GM21360 (cell line): ENCODE measurements around the gene RPLP2.

ENCODE experiments used
- ATAC-seq: cut with Tn5 transposase; IDR thresholded peaks from one replicate; pipeline ENCODE4 v1.9.1; 2021; ENCODE audit warnings: mild to moderate bottlenecking, moderate library complexity; ENCODE audit not compliant: unreplicated experiment

RPLP2 gene

DNA sequence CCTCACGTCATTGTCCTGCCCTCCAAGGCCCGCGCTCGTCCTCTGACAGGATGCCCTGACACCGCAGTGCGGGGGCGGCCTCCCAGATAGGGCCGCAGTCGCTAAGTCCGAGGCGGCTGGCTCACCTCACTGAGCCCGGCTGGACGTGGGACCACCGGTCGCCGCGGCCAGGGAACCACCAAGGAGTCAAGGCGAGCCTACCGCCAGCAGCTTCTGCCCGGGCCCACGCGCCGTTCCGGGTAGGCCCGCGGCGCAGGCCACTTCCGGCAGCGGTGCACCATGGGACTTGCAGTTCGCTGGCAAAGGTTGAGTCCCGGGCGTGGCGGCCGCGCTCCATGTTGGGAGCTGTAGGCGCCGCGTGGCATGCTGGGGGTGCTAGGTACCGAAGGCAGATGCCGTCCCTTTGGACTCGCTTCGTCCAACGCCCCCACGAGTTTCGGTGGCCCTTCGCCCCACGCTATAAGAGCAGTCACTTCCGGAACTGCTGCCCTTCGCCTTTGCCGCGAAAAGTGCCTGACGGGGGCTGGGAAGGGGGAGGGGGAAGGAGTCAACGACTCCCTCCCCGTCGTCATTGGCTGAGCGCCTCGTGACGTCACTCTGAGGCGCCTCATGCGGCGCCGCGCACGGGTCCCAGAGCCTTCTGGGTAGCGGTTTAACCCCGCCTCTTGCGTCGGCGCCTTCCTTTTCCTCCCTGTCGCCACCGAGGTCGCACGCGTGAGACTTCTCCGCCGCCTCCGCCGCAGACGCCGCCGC lies at the start of gene RPLP2:
Gene RPLP2 (plus strand): TSS at position 681 of the 753 bp plus-strand sequence. CDS start 268 bp downstream, outside the sequence.
- ATAC-seq = peak; percentile 68

DNA sequence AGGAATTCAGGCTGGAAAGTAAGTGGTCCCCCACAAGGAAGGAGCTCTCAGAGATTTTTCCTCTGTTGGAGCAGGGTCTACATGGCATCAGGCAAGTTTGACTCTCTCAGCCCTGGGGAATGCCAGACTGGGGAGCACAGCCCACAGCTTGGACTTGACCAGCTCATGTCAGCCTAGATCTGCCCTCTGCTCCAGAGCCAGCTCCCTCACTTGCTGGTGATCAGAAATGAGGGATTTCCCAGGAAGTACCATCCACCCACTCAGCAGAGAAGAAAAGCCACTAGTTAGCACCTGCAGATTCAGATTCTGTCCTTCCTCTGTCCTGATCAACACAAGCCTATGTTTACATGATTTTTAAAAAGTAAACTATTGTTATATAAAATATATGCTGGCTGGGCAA lies 49.5 kb upstream of the RPLP2 start:
- no peak for ATAC-seq

DNA sequence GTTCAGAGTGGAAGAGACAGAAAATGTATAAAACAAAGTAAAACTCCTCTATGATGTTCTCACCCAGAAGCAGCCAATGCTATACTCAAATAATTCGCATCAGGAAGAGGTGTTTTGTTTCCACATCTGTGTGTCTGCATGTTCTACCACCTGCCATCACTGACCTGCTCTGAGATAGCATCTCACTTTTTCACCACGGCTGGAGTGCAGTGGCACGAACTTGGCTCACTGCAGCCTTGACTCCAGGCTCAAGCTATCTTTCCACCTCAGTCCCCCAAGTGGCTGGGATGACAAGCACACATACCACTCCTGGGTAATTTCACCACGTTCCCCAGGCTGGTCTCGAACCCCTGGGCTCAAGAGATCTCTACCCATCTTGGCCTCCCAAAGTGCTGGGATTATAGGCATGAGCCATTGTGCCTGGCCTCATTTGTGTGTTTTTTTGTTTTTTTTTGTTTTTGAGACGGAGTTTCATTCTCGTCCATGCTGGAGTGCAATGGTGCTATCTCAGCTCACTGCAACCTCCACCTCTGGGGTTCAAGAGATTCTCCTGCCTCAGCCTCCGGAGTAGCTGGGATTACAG lies 48.1 kb upstream of the RPLP2 start:
- no peak for ATAC-seq

DNA sequence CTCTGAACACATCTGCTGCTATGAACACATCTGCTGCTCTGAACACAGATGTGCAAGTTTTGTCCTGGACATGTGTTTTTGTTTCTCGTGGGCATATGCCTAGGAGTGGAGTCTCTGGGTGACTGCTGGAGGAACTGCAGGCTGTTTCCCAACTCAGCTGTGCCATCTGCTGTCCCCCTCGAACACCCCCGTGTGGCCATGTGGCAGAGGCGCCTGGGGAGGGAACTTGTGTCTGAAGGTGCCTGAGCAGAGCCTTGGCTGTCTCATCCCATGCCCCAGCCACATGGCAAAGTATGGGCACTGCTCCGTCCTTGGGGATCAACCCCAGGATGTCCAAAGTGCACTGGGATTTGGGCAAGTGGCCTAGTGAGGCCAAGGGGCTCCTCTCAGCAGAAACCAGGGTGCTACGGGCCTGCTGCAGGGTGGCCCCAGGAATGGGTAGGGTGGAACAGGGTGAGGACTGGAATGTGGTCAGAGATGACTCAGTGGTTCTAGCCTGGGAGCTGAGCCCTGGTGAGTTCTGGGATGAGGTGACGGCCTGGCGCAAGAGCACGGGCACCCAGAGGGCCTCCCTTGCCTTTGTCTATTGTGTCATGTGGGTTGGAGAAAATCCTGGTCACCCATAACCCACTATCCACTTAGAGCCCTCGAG lies 47.2 kb upstream of the RPLP2 start:
- ATAC-seq = no peak

DNA sequence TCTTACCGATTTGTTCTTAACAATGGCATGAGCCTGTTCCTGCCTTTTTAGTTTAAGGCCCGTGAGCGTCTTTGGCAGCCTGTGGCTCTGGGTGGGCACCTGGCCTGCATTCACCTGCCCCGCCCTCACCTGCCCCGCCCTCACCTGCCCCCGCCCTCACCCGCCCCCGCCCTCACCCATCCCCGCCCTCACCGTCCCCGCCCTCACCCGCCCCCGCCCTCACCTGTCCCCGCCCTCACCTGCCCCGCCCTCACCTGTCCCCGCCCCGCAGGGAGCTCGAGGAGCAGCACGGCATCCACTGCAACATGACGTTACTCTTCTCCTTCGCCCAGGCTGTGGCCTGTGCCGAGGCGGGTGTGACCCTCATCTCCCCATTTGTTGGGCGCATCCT lies 46.7 kb upstream of the RPLP2 start:
- no peak for ATAC-seq

DNA sequence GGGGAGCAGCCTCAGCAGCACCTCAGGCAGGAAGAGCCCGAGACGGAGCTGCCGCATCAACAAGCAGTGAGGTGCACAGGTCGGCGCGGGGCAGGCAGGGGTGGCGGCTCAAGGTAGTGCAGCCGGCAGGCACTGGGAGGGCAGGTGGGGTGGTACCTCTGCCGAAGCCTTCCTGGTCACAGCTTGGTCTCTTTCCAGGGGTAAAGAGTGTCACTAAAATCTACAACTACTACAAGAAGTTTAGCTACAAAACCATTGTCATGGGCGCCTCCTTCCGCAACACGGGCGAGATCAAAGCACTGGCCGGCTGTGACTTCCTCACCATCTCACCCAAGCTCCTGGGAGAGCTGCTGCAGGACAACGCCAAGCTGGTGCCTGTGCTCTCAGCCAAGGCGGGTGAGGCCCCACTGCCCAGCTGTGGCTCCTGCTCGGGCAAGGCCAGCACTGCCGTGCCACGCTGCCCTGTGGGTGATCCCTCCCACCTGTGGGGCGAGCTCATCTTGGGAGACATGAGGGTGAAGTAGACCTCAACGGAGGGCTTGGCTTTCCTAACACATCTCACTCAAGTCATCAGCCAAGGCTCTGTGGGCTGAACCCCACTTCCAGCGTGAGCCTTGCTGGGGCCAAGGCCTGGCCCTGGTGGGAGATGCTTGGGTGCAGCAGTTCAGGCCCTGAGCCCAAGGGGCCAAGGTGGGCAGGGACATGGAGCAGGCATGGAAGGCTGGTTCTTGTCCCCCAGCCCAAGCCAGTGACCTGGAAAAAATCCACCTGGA lies 46.0 kb upstream of the RPLP2 start:
- no peak for ATAC-seq

DNA sequence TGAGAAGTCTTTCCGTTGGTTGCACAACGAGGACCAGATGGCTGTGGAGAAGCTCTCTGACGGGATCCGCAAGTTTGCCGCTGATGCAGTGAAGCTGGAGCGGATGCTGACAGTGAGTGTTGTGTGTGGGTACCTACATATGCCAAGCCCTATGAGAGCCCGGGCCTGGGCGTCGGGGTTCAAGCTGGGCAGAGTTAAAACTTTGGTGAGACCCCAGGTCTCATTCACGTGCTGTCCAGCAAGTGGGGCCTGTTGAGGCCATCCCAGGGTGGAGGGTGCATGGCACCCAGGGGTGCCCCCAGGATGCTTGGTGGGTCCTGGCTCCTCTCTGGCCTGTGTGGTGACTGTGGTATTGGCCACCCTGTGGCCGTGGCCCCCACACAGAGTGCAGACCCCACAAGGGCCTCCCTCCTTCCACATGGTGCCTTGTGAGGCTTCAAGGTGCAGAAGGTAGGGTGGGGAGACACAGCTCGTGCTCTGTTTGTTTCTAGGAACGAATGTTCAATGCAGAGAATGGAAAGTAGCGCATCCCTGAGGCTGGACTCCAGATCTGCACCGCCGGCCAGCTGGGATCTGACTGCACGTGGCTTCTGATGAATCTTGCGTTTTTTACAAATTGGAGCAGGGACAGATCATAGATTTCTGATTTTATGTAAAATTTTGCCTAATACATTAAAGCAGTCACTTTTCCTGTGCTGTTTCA lies 45.3 kb upstream of the RPLP2 start:
- ATAC-seq = no peak

DNA sequence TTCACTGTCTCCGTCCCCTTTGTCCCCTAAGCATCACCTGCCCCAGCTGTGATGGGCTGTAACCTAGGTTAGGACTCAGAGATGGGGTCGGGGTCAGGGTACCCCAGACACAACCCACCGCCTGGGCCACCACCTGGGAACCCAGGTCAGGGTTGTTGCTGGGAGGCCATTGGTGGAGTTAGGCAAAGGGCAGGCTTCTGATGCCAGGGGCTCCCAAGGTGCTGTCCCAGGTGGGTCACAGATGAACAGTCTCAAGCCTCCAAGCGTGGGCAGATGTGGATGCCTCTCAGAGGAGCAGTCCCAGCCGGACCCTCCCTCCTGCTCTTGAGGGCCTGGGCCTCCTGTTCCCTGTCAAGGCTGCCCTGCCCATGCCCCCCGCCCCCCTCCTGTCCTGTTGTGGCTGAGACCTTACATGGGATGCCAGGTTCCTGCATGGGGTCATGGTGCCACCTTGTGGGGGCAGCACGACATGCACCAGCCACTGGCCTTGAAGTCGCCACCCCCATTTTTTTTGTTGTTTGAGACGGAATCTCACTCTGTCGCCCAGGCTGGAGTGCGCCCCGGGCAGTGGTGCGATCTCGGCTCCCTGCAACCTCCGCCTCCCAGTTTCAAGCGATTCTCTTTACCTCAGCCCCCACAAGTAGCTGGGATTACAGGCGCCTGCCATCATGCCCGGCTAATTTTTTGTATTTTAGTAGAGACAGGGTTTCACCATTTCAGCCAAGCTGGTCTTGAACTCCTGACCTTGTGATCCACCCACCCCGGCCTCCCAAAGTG lies 44.6 kb upstream of the RPLP2 start:
- no peak for ATAC-seq

DNA sequence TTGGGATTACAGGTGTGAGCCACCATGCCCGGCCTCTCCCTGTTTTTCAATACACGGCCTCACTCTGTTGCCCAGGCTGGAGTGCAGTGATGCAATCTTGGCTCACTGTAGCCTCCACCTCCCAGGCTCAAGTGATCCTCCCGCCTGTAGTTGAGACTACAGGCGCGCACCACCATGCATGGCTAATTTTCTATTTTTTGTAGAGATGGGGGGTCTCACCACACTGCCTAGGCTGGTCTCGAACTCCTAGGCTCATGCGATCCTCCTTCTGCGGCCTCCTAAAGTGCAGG lies 44.0 kb upstream of the RPLP2 start:
- ATAC-seq = no peak

DNA sequence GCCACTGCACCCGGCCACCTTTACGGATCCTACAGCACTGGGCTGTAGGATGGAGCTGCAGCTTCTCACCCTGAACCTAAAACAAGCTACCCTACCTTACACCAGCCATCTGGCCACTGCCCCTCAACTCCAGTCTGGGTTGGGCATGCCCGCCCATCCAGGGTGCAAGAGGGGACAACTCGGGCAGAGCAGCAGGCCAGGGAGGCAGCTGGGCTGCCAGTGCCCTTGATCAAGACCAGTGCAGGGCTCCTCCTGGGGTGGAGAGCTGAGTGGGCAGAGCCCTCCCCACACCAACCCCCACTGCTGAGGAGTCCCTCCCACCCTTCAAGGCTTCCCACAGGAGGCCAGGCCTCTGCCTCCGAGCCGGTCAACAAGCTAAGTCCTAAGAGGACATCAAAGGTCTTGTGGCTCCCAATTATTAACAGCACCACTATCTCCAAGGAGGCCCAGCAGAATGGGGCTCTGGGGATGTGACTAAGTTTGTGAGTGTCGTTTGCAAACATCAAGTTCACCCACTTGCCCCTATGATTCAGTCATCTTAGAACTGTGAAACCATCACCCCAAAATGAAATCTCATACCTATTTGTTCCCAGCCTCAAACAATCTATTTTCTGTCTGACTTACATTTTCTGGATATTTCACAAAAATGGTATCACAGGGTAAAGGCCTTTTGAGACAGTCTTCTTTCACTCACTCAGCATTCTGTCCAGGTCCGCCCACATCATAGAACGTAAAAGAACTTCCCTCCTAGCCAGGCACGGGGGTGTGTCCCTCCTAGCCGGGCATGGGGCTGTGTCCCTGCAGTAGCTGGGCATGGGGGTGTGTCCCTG lies 43.4 kb upstream of the RPLP2 start:
- ATAC-seq = no peak

DNA sequence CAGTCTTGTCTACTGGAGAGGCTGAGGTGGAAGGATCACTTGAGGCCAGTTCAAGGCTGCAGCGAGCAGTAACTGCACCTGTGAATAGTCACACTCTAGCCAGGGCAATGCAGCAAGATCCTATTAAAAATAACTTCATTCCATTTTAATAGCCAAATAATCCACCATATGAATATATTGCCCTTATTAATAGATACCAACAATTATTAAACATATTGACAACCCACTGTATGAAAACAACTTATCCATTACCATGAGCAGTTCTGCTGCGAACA lies 42.9 kb upstream of the RPLP2 start:
- no peak for ATAC-seq

DNA sequence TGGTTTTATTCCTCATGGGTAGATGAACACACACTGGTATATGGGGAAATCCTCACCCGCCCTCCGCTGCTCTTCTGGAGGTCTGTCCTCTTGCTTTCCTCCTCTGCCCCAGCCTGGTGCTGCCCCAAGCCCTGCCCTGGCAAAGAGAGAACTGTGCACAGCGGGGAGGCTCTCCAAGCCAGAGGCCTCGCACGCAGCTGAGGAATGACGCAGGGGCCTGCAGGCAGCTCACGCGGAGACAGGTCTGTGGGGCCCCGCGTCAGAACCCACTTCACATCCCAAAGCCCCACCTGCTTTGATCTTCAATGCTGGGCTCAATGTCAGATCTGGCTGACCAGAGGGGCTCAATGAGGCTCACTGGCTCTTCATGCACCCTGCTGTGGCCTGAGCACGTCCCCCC lies 42.5 kb upstream of the RPLP2 start:
- no peak for ATAC-seq

DNA sequence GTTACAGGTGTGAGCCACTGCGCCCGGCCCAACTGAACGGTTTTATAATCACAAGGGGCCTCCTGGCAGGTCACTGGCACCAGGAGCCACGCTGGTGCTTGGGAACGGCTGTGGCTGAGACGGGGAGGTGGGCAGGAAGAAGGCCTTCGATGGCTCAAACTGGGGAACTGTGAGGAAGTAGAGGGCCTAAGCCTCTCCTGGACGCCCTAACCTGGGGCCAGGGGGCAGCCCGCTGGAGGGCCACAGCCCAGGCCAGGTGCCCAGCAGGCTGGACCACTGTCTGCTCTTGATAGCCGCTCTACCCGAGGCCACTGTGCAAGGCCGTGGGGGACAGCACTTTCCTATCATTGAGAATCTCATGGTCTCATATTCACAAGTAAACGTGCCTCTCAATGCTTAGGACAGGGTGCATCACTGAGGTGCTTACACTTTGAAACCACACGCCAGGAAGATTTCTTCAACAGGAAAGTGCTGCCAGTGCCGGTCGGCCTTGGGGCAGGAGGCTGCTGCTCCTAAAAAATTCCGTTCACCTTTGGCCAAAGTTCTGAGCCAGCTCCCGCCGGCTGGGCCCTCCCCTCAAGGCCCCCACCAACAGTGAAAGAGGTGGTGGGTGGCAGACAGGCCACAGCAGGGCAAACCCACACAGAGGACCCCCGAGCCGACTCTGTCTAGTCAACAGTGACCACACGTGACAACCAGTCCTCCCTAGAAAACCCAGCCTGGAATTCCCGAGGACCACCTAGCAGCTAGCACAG lies 39.7 kb upstream of the RPLP2 start:
- ATAC-seq = no peak

DNA sequence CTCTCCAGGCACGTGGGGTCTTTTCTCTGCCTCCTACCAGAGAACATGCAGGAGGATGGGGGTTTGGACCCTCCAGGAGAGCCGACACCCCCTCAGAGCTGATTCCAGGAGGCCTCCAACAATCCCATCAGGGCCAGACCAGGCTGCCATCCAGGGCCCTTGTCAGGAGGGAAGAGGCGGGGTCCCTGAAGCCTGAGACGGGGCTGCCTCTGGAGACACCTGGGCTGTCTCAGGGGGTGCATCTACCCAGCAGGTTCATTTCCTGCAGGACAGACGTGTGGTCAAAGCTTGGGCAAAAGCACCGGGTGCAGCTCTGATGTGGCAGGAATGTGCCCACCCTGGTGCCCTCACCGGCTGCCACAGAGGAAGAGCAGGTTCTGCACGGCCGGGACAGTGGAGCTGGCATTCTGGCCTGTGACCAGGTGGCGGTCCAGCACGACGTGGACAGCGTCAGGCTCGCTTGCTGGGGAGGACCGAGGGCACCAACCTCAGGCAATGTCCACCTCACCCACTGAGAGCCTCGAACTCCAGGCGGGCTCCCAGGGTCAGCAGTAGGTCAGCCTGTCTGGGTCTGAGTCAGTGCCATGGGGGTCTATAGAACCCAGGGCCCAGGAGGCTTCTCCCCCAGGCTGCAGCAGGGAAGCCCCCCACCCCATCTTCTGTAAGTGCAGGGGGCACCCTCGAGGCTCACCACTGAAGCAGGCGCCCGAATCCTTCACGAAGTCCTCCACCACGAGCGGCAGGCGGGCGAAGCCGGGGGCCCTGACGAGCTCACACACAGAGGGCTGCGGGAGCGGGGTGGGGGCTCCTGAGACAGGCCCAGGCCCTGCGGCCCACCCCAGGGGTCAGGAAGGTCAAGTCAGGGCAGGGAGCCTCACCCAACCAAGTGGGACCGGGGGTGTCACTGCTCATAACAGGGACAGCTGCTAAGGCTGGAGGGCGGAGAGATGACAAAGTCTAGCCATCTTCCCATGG lies 38.8 kb upstream of the RPLP2 start:
- no peak for ATAC-seq

DNA sequence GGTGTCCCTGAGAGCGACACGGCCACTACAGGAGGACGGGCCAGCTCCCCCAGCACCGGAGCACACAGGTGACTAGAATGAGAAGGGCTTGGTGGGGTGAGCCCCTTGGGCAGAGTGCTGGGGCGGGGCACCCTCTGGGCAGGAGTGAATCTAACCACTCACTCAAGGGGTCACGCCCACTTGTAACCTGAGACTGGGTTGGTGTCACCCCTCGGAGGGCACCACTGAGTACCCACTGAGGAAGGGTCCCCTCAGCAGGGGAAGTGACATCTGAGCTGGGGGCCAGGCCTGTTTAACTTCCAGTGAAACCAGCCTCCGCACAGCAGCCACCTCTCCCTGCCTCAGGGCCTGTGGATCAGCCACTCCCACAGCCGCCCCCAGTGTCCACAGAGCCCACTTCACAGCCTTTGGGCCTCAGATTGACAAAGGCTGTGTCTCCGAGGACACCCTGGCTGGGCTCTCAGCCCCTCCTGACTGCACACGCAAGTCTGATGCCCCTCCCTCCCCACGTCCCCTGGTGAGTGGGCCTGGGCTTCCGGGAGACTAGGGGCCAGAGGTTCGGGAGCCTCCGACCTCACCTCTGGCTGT lies 38.1 kb upstream of the RPLP2 start:
- no peak for ATAC-seq

DNA sequence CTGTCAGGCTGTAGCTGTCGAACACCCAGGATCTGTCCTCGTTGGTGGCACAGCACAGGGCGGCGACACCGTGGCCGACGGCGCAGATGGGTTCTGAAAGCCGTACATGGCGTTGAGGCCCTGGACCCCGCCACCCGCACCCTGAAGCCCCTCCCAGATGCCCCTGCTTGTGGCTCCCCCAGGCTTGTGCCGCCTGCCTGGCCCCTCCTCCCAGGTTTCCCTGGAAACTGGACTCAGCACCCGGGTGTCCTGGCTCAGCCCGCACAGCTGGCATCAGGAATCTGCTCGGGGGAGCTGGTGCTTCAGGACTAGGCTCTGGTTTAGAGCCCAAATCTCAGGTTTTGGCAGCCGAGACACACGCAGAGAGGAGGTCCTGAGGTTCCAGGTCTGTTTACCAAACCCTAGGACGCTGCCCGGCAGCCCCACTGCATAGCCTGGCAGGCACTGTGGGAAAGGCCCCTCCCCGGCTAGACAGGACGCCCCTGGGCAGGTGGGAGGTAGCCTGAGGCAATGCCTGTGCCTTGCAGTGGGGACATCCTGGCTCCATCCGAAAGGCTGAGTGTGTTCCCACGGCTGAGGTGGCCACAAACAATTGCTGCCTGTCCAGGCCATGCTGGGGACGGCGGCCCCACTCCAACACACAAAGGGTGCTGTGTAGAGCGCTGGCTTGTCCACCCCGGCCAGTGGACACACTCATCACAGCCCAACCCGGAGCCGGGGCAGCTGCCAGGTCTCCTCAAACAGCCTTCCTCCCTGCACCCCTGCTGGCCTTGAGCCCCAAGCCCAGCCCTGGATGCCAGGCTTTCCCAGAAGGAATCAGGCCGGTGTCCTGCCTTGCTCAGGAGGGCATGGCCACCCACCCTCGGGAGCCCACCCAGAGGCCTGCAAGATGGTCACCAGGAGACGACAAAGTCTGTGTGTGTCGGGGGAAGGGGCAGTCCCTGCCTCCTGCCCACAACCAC lies 37.1 kb upstream of the RPLP2 start:
- ATAC-seq = no peak
